Esophagus muscularis mucosa (tissue), 3 donors: ENCODE results near the gene GRID1.

Source experiments
- POLR2A ChIP-seq: fragments of 450-650 bp; IDR thresholded peaks from one replicate; pipeline ENCODE4 v1.6.1; 2017; ENCODE audit warnings: antibody characterized with exemption, moderate library complexity, mild to moderate bottlenecking, low read depth
- POLR2AphosphoS5 ChIP-seq, 2 donors: sonication (generic); formaldehyde crosslinking; IDR thresholded peaks; one replicate each; pipeline ENCODE4 v1.6.1; 2017; ENCODE audit warnings: antibody characterized with exemption in 2 of 2
- TF ChIP-seq, protein P1 (sequence below), 3 experiments: fragments of 200-600 bp in 2 of 3; fragments of 450-650 bp in 1 of 3; sonication (generic) in 2 of 3; IDR thresholded peaks; one replicate each; pipeline ENCODE4 v1.5.1; 2017 to 2019; ENCODE audit warnings: antibody characterized with exemption in 3 of 3, mild to moderate bottlenecking in 2 of 3, moderate library complexity in 1 of 3

DNA sequence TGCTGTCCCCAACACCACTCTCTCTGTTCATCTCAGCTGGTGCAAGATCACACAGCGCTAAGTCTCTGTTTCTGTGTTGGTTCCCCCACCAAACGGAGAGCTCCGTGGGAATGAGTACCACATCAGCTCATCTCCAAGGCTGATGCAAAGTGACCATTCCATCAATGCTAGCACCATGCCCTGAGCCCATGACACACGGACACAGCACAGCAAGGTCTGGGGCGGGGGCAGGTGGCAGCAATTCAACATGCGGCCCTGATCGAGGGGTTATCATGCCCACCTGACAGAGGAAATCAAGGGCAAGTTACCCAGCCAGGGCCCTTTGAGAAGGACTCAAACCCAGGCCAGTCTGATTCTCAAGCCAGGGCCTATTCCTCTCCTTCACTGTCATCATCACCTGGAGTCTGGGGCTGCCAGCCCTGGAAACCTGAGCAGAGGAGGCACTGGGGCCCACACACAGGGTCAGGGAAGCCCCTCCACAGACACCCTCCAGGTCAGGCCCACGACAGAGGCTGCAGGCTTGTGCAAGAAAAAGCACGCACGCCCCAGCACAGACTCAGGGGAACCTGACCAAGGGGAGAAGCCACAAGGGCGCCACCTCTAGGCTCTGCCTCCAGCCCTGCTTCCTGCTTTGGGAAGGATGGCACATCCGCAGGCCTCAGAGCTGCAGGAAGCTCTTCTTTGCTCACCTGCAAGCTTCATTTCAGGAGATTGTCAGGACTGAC lies 74.8 kb downstream of the GRID1 start:
- TF ChIP-seq, protein P1, sequence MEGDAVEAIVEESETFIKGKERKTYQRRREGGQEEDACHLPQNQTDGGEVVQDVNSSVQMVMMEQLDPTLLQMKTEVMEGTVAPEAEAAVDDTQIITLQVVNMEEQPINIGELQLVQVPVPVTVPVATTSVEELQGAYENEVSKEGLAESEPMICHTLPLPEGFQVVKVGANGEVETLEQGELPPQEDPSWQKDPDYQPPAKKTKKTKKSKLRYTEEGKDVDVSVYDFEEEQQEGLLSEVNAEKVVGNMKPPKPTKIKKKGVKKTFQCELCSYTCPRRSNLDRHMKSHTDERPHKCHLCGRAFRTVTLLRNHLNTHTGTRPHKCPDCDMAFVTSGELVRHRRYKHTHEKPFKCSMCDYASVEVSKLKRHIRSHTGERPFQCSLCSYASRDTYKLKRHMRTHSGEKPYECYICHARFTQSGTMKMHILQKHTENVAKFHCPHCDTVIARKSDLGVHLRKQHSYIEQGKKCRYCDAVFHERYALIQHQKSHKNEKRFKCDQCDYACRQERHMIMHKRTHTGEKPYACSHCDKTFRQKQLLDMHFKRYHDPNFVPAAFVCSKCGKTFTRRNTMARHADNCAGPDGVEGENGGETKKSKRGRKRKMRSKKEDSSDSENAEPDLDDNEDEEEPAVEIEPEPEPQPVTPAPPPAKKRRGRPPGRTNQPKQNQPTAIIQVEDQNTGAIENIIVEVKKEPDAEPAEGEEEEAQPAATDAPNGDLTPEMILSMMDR (IDR thresholded peaks at IDR 0.05), result no peak
- TF ChIP-seq POLR2A (no peak), POLR2AphosphoS5 (IDR thresholded peaks at IDR 0.05) (no peak)
